H7 (cell line): ENCODE measurements around the gene BAD. TPM values are rescaled to one million over a fixed set of nuclear protein-coding genes. Genes with fewer than 3 reads are reported as not detected.

ENCODE experiments used
- DNase-seq: peaks from one replicate; pipeline ENCODE4 v3.0.0; 2012
- H3K27me3 ChIP-seq: 2 replicates; pipeline ENCODE4 v1.6.0; 2011; ENCODE audit warnings: mild to moderate bottlenecking, low read length; ENCODE audit not compliant: control insufficient read depth, insufficient read depth
- H3K36me3 ChIP-seq: replicated peaks from 2 replicates; pipeline ENCODE4 v1.5.1; 2011; ENCODE audit warnings: low read length; ENCODE audit not compliant: control insufficient read depth, insufficient read depth
- H3K4me3 ChIP-seq: 2 replicates; pipeline ENCODE4 v1.5.1; 2011; ENCODE audit warnings: low read depth, mild to moderate bottlenecking, control low read depth, low read length, moderate library complexity; ENCODE audit not compliant: insufficient read depth
- total RNA-seq: library from RNA; depleted of rRNA; stranded (reverse); fragments of >200 nt; shearing (Covaris generic); gene quantifications from 2 replicates; pipeline ENCODE4 v1.2.3, GENCODE V29; 2014

Gene BAD
- total RNA-seq, 1 experiment from 2014 or later, result 71.8 TPM

DNA sequence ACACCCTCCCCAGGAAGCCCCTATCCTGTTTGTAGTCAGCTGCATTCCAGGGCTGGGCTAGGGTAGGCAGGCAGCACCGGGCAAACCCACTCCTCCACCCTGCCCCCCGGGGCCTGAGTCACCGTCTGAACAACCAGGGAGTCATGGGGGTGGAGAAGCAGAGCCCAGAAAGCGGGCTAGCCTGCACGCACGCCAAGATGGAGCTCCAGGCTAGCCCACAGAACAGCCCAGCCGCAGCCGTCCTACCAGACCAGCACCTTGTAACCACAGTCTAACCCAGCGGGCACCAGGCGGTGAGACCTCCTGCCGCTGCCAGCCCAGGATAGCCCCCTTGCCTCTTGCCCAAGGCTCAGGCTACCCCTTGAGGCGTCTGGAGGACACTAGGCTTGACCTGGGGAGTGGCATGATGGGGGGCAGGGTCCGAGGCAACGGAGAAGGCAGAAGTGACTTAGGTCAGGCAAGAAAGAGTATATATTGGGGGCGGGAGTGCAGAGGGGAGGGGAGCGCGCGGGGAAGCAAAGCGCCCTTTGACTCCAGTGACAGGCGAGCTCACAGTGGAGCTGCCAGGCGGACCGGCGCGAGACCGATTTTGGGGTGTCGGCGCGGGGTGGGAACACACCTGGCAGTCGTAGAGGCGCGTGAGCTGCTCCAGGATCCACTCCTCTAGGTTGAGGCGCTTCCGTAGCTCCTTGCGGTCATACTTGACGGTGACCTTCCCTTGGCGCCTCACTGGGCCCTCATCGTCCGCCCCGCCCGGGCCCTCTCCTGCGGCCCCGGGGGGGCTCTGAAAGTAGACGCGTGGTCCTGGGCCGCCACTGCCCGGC lies 38.5 kb downstream of the BAD start:
- peak; percentile 77 for DNase-seq
- peak overlapping the region; percentile 95 for H3K4me3 ChIP-seq
- H3K27me3 ChIP-seq, result no peaks in the 10 kb centered on the region
- H3K36me3 ChIP-seq, result peaks cover 10% of the 10 kb centered on the region

DNA sequence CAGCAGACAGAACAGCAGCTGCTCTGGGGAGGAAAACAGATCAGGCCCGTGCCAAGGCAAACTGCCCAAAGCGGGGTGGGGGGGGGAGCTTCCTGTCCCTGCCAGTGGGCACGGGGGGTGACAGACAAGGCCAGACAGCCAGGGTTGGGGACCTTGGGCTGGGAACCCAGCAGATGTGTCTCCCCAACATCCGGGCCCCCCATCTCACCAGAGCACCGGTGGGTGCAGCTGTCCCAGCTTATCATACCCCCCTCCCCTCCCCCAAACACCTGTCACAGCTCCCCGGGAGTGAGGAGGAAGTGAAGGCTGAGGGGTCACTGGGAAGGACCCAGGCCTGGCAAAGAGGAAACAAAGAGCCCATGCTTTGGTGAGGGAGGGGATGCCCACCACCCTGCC lies 39.1 kb downstream of the BAD start:
- H3K27me3 ChIP-seq, result no peaks in the 10 kb centered on the region
- no peak for DNase-seq
- peaks cover 10% of the 10 kb centered on the region for H3K36me3 ChIP-seq
- peak overlapping the region; percentile 95 for H3K4me3 ChIP-seq

DNA sequence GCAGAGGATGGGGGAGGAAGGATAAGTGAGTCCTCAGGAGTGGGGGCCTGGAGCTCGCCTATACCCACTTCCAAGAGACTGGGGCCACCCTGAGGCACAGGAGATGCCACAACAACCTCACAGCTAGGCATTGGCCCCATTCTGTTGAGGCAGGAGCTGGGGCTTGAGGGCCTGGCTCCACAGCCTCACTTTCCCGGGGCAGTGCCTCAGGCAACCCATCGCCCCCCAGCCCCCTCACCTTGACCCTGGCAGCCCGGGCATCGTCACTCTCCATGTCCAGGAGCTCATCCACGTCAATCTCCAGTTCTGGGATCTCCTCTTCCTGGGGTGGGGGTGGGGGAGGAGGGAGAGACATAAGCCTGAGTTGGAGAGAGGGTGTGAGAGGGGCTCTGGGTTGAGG lies 39.5 kb downstream of the BAD start:
- peaks cover 10% of the 10 kb centered on the region for H3K36me3 ChIP-seq
- no peaks in the 10 kb centered on the region for H3K27me3 ChIP-seq
- peak overlapping the region; percentile 95; the same call in 1 of the 2 replicates for H3K4me3 ChIP-seq
- no peak for DNase-seq

DNA sequence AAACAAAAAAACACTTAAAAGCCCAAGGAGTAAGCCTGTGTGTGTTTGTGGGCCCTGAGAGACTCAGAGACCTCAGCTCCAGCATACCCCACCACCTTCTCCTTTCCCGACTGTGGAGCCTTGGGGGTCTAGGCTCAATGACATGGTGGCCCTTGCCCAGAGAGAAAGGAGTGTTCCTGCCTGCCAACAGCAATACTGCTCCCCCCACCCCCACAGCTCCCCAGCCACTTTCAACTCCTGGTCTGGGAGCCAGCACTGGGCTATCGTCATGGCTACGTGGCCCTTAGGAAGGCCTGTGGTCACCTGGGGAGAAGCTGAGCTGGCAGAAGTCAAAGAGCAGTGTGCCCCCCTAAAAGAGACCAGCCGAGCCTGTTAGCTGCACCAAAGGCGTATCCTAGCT lies 40.4 kb downstream of the BAD start:
- H3K4me3 ChIP-seq, result no peak overlapping the region
- peaks cover 10% of the 10 kb centered on the region for H3K36me3 ChIP-seq
- DNase-seq, result no peak
- H3K27me3 ChIP-seq, result no peaks in the 10 kb centered on the region

DNA sequence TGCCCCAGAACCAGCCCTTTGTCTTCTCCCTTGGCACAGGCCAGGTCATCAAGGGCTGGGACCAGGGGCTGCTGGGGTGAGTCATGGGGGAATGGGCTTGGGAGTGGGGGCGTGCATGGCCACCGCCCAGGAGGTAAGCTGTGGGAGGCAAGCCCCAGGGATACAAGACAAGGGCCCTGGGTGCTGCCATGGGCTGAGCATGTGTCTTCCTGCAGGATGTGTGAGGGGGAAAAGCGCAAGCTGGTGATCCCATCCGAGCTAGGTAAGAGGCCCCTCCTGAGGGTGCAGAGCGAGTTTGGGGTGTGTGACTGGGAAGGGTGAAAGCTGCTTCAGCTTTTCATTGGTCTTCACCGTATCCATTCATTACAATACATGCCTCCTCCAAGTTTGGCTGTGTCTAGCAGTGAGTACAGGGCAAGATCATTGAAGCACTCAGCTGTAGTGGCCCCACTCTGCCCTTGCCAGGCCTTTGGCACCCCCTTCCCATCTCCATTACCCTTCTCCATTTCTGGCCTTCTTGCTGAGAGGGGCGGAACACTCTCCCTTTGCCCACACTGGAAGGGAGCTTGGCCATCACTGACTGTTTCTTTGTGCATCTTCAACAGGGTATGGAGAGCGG lies 41.1 kb downstream of the BAD start:
- no peak for DNase-seq
- no peaks in the 10 kb centered on the region for H3K27me3 ChIP-seq
- H3K4me3 ChIP-seq, result no peak overlapping the region
- H3K36me3 ChIP-seq, result peaks cover 14% of the 10 kb centered on the region

DNA sequence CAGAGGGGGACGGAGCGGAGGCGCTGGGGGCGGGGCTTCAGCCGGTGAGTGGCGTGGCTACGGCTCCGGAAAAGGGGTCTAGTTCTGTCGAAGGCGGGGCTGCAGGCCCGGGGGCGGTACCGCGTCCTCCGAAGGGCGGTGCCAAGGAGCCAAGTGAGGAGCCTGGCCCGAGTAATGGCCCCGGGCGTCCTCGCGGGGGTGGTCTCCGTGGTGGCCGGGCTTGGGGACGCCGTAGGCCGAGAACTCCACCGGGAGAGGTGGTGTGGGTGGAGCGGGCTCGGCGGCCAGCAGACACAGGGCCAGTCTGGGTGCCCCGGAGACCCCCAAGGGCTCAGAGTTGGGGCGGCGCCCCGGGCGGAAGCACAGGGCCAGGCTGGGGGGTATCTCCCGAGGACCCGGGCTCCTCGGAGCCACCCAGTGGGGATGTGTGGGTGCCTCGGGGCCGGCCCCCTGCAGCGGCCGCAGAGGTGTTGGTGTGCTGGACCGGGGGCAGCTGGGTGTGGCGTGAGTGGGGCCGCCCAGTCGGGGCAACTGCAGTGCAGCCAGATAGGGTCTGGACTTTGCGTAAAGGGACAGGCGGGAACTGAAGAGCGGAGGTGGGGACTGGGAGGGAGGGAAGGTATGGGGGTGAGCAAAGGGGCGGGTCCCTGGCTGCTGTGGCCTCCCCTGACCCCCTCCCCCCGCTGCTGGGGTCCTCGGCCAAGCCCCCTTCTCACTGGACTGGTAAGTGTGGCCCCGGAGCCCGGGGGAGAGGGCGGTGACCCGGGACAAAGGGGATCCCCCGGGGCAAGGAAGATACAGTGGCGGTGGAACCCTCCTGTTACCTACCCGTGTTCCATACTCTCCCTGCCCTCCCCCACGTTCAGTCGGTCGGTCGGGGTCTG lies 42.7 kb downstream of the BAD start:
- DNase-seq, result peak; percentile 92
- H3K27me3 ChIP-seq, result no peaks in the 10 kb centered on the region
- H3K36me3 ChIP-seq, result peaks cover 18% of the 10 kb centered on the region
- H3K4me3 ChIP-seq, result peak overlapping the region; percentile 94

DNA sequence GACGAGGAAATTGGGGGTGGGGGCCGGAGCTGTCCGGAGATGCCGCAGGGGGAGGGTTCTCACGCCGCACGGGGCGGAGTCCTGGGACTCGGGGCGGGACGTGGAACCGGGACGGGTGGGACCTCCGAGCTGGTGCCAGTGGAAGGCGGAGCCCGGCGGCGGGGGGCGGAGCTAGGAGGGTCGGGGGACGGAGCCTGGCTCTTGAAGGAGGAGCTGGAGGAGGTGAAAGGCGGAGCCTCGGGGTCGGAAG lies 43.3 kb downstream of the BAD start:
- peak; percentile 100 for DNase-seq

DNA sequence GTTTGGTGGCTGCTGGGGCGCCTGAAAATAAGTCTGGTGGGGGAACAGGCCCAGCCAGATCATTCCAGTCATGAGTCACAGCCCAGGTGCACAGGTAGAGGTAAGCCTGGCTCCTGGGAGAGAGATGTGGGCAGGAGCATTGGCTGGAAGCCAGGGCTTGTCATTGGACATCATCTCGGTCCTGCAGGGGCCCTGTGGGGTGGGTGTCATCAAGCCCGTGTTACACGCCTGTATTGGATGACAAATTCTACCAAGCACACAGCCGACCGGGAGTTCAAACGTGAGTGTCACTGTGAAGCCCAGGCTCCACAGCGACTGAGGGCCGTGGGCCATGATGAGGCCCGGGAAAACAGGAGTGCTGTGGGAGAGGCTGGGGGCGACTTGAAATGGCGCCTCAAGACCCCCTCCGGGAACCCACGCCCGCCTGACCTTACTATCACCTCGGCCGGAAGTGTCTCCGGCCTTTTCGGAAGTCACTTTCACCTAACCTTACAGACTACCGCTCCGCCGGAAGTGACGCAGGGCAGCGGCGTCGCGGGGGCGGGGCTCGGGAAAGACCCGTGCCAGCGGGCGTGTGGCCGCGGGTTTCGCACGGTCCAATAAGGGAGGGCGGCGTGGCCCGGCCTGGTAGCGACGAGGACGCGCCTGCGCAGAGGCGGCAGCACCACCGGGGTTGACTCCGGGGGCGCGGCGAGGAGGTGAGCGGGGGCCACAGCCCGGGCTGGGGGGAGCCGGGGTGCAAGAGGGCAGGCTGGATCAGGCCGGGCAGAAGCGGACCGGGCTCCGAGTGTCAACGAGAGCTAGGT lies 43.8 kb downstream of the BAD start, which contains the start of gene FKBP2:
Gene FKBP2, plus strand, starts transcription at position 661 of the 806 bp plus-strand sequence. CDS start 1,293 bp downstream, outside the sequence.
- peak within 1 kb of the TSS; percentile 94 for H3K4me3 ChIP-seq
- H3K27me3 ChIP-seq, result no peaks in the 10 kb centered on the region
- peak; percentile 100 for DNase-seq
- peaks cover 18% of the 10 kb centered on the region for H3K36me3 ChIP-seq

More for the DNA sequence above, 43.3 kb downstream of the BAD start:
- Histone ChIP-seq H3K27me3 (no peaks in the 10 kb centered on the region), H3K36me3 (peaks cover 18% of the 10 kb centered on the region), H3K4me3 (peak overlapping the region; percentile 94)

DNA sequence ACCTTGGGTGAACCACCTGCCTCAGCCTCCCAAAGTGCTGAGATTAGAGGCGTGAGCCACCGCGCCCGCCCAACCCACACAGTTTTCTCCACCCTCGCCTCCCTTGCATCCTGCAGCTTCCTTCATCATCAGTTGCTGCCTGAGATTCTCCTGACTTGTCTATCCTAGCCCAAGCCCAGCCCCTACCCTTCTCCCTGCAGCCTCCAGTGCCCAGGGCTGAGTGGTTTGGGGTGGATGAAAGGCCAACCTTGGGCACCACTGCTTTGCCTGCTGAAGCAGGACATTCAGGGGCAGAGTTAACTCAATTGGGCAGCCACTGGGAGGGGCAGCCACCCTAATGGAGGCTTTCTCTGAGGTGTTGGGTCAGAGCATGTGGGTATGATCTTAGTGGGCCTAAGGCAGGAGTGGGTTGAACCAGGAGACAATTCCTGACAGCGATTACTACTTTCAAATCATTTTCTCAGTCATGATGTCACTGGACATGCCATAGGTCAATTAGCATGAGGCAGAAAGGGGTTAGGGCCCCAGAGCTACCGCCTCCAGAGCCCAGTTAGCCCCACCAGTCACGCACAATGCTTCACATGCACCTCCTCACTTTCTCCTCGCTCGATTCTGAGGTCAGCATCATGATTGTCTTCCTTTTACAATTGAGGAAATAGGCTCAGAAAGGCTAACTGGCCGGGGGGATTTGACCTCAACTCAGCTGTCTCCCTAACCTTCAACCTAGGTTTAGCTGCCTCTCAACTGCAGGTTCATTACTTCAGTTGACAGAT lies 44.6 kb downstream of the BAD start:
- Histone ChIP-seq H3K27me3 (no peaks in the 10 kb centered on the region; the same call in 1 of the 2 replicates), H3K36me3 (peaks cover 18% of the 10 kb centered on the region), H3K4me3 (peak overlapping the region; percentile 94)
- DNase-seq, result no peak

DNA sequence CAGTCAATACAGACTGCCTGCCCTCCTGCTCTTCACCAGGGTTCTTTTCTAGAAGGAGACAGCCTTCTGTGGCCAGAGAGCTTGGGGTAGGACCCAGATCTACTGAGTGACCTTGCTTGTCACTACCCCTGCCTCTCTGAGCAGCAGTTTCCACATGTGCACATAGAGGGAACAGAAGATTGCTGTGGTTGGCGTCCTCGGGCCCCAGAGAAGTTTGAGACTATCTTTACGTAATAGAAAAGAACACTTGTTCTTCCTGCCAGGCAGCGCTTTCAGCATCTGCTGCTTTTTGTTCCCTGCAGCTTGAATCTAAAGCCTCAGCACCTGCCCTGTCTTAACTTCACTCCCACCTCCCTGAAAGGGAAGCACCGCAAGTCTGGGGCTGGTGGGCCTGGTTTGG lies 45.5 kb downstream of the BAD start:
- H3K4me3 ChIP-seq, result no peak overlapping the region
- peaks cover 16% of the 10 kb centered on the region for H3K36me3 ChIP-seq
- H3K27me3 ChIP-seq, result peaks cover 1% of the 10 kb centered on the region; the same call in 1 of the 2 replicates
- no peak for DNase-seq

DNA sequence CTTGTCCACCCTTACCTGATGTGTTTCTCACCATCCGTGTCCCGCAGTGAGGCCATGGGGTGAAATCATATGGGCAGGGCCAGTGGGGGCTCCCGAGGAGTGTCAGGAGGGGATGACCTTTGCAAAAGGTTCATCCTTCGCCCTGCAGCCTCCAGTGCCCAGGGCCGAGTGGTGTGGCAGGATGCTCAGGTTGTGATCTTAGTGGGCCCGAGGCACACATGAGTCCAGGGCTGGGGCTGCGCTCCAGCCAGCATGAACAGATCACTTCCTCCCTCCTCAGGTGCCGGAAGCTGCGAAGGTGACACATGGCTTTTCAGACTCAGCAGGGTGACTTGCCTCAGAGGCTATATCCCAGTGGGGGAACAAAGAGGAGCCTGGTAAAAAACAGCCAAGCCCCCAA lies 46.4 kb downstream of the BAD start:
- H3K36me3 ChIP-seq, result peaks cover 8% of the 10 kb centered on the region
- DNase-seq, result no peak
- H3K4me3 ChIP-seq, result no peak overlapping the region
- peaks cover 7% of the 10 kb centered on the region; the same call in 1 of the 2 replicates for H3K27me3 ChIP-seq

DNA sequence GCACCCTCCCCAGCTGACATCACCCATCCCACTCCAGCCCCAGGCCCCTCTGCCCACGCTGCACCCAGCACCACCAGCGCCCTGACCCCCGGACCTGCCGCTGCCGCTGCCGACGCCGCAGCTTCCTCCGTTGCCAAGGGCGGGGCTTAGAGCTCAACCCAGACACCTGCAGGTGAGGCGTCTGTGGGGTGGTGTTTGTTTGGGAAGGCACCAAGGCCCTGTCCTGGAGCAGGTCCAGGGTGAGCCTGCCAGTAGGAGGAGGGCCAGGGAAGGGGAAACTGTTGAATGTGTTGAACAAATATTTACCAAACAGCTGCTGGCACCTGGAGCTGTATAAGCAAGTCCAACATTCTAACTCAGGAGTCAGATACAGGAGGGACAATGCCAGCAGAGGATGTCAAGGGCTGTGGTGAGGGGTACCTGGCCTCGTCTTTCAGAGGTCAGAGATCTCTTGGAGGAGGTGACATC lies 46.9 kb downstream of the BAD start:
- peaks cover 10% of the 10 kb centered on the region; the same call in 1 of the 2 replicates for H3K27me3 ChIP-seq

DNA sequence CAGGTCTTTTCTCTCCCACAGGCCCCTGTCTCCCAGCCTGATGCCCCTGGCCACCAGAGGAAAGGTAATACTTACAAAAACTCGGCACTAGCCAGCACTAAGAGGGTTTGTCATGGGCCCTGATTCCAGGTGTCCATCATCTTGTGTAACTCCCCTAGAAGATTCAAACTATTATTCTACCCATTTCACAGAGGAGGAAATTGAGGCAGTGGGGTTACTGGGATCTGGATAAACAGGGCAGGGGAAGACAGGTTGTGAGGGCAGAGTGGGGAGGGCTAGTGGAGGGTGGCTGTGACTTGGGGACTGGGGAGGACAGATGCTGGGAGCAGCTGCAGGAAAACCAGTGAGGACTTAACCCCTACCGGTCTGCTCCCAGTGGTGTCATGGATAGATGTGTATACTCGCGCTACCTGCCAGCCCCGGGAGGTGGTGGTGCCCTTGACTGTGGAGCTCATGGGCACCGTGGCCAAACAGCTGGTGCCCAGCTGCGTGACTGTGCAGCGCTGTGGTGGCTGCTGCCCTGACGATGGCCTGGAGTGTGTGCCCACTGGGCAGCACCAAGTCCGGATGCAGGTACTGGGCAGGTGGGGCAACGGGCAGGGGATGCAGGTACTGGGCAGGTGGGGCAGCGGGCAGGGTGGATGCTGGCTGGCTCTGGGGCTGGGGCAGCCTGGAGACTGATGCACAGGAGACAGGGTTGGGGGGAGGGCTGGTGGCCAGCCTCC lies 48.9 kb downstream of the BAD start:
- H3K36me3 ChIP-seq, result peaks cover 8% of the 10 kb centered on the region
- H3K27me3 ChIP-seq, result peaks cover 10% of the 10 kb centered on the region; the same call in 1 of the 2 replicates
- peak overlapping the region; percentile 55 for H3K4me3 ChIP-seq
- DNase-seq, result no peak

More for the DNA sequence above, 46.9 kb downstream of the BAD start:
- H3K36me3 ChIP-seq, result peaks cover 8% of the 10 kb centered on the region
- no peak overlapping the region for H3K4me3 ChIP-seq
- DNase-seq, result no peak
